OCI-LY7 (cell line): ENCODE results near the gene FBXO28.

Experiments
- EZH2phosphoT487 ChIP-seq: fragments of 200-600 bp; sonication (generic); IDR thresholded peaks from 2 replicates; pipeline ENCODE4 v1.6.1; 2018; ENCODE audit warnings: low read depth, borderline replicate concordance, mild to moderate bottlenecking, mixed run types, antibody characterized with exemption, low read length, moderate library complexity, mixed read lengths
- TF ChIP-seq, protein P1 (sequence below): fragments of 200-600 bp; sonication (generic); conservative IDR thresholded peaks from 2 replicates; pipeline ENCODE4 v1.5.1; 2014; ENCODE audit warnings: mild to moderate bottlenecking, antibody characterized with exemption, low read length, moderate library complexity, mixed read lengths

DNA sequence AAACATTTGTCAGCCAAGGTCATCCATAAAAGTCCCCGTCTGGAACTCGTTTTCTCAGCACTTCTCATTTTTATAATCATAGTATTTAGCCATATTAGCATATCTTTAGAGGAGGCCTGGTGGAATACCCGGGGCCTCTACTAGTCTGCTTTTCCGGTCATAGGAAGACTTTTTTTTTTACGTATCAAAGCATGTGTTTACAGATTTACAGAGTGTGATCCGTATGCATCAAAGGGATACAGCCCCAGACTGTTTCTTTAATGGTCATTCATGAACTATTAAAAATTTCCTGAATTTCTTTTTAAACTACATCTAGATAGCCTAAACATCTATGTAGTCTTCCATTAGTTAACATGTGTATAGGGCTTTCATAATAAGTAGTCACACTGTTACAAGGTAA lies 45.6 kb downstream of the FBXO28 start:
- TF ChIP-seq, protein P1, sequence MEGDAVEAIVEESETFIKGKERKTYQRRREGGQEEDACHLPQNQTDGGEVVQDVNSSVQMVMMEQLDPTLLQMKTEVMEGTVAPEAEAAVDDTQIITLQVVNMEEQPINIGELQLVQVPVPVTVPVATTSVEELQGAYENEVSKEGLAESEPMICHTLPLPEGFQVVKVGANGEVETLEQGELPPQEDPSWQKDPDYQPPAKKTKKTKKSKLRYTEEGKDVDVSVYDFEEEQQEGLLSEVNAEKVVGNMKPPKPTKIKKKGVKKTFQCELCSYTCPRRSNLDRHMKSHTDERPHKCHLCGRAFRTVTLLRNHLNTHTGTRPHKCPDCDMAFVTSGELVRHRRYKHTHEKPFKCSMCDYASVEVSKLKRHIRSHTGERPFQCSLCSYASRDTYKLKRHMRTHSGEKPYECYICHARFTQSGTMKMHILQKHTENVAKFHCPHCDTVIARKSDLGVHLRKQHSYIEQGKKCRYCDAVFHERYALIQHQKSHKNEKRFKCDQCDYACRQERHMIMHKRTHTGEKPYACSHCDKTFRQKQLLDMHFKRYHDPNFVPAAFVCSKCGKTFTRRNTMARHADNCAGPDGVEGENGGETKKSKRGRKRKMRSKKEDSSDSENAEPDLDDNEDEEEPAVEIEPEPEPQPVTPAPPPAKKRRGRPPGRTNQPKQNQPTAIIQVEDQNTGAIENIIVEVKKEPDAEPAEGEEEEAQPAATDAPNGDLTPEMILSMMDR, result no peak
- no peak for TF ChIP-seq EZH2phosphoT487
